Fibroblast of the aortic adventitia (primary cell): ENCODE measurements around the gene WSCD2. TPM values are rescaled to one million over a fixed set of nuclear protein-coding genes. Genes with fewer than 3 reads are reported as not detected.

Experiments
- DNase-seq: peaks from one replicate; pipeline ENCODE4 v3.0.0-alpha.2; 2010; ENCODE audit warnings: low read depth
- H3K4me3 ChIP-seq: 2 replicates; pipeline ENCODE4 v1.5.1; 2011; ENCODE audit warnings: low read depth, mild to moderate bottlenecking, control low read depth, low read length, moderate library complexity
- CTCF ChIP-seq: IDR thresholded peaks from 2 replicates; pipeline ENCODE4 v1.5.1; 2011; ENCODE audit warnings: mild to moderate bottlenecking, low read length, control low read depth, inconsistent platforms; ENCODE audit not compliant: insufficient read depth
- total RNA-seq: library from RNA; depleted of rRNA; stranded (reverse); fragments of >200 nt; gene quantifications from 2 replicates; pipeline ENCODE4 v1.2.3, GENCODE V29; 2012; ENCODE audit warnings: low replicate concordance

Gene WSCD2
- total RNA-seq, 1 donor, result not detected

GRCh38 chr12:108141600-108142130 is 12.6 kb downstream of the WSCD2 start:
- H3K4me3 ChIP-seq, result no peak overlapping the region
- TF ChIP-seq CTCF, result no peak
- DNase-seq, result no peak

GRCh38 chr12:108143144-108143543 is 14.1 kb downstream of the WSCD2 start:
- TF ChIP-seq CTCF, result no peak
- no peak overlapping the region for H3K4me3 ChIP-seq
- no peak for DNase-seq

- TF ChIP-seq CTCF, result no peak
- H3K4me3 ChIP-seq, result no peak overlapping the region
- DNase-seq, result no peak
These were observed 15.0 kb downstream of the WSCD2 start for GRCh38 chr12:108144080-108144479.

GRCh38 chr12:108145011-108145410 is 15.9 kb downstream of the WSCD2 start:
- TF ChIP-seq CTCF, result no peak
- DNase-seq, result no peak
- H3K4me3 ChIP-seq, result no peak overlapping the region

- no peak overlapping the region for H3K4me3 ChIP-seq
- DNase-seq, result no peak
- no peak for TF ChIP-seq CTCF
These were observed 17.2 kb downstream of the WSCD2 start for GRCh38 chr12:108146035-108146893.

GRCh38 chr12:108147279-108147678 is 18.2 kb downstream of the WSCD2 start:
- no peak overlapping the region for H3K4me3 ChIP-seq
- no peak for DNase-seq
- TF ChIP-seq CTCF, result no peak
